GM06990 (cell line): Measurements from ENCODE around the gene CATSPERD.
"Not testable (repeated sequence)": the region's sequence is repeated elsewhere in the genome, so short reads cannot be mapped to it uniquely, and the experiment has no call there.

Experiments used
- DNase-seq: peaks from one replicate; pipeline ENCODE4 v3.0.0-alpha.2; 2011; ENCODE audit not compliant: insufficient read length; ENCODE audit errors: extremely low read depth
- H3K27me3 ChIP-seq: replicated peaks from 2 replicates; pipeline ENCODE4 v1.6.0; 2011; ENCODE audit warnings: low read length; ENCODE audit not compliant: control insufficient read depth, insufficient read depth
- H3K36me3 ChIP-seq: 2 replicates; pipeline ENCODE4 v1.5.1; 2011; ENCODE audit warnings: low read length; ENCODE audit not compliant: control insufficient read depth, insufficient read depth
- H3K4me3 ChIP-seq: replicated peaks from 2 replicates; pipeline ENCODE4 v1.5.1; 2011; ENCODE audit warnings: low read depth, mild to moderate bottlenecking, control low read depth, low read length
- TF ChIP-seq, protein P1 (sequence below): IDR thresholded peaks from 2 replicates; pipeline ENCODE4 v1.5.1; 2011; ENCODE audit warnings: low read length, control low read depth, mild to moderate bottlenecking, inconsistent platforms; ENCODE audit not compliant: insufficient read depth, poor library complexity, severe bottlenecking

Gene CATSPERD

DNA sequence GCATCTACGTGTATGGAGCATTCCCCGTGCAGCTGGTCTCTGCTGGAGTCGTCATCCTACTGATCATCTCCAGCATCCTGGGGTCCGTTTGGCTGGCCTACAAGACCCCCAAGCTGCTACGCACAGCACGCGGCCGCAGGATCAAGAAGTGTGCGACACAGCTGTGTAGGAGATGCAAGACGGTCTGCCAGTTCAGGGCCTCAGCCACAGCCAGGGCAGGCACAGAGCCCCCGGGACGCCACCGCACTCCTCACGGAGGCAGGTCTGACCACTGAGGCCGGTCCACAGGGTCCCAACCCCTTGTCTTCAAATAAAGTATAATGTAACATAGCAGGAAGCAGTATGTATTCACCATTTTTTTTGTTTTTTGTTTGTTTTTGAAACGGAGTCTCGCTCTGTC lies 58.0 kb downstream of the CATSPERD start:
- Histone ChIP-seq H3K4me3 (no peak overlapping the region), H3K27me3 (no peaks in the 10 kb centered on the region; the same call in 1 of the 2 replicates), H3K36me3 (no peaks in the 10 kb centered on the region)
- TF ChIP-seq, protein P1, sequence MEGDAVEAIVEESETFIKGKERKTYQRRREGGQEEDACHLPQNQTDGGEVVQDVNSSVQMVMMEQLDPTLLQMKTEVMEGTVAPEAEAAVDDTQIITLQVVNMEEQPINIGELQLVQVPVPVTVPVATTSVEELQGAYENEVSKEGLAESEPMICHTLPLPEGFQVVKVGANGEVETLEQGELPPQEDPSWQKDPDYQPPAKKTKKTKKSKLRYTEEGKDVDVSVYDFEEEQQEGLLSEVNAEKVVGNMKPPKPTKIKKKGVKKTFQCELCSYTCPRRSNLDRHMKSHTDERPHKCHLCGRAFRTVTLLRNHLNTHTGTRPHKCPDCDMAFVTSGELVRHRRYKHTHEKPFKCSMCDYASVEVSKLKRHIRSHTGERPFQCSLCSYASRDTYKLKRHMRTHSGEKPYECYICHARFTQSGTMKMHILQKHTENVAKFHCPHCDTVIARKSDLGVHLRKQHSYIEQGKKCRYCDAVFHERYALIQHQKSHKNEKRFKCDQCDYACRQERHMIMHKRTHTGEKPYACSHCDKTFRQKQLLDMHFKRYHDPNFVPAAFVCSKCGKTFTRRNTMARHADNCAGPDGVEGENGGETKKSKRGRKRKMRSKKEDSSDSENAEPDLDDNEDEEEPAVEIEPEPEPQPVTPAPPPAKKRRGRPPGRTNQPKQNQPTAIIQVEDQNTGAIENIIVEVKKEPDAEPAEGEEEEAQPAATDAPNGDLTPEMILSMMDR: no peak
- no peak for DNase-seq

- not testable (repeated sequence) for H3K27me3 ChIP-seq, H3K4me3 ChIP-seq, DNase-seq, H3K36me3 ChIP-seq
These were observed 60.5 kb downstream of the CATSPERD start for GRCh38 chr19:5780916-5781315.

DNA sequence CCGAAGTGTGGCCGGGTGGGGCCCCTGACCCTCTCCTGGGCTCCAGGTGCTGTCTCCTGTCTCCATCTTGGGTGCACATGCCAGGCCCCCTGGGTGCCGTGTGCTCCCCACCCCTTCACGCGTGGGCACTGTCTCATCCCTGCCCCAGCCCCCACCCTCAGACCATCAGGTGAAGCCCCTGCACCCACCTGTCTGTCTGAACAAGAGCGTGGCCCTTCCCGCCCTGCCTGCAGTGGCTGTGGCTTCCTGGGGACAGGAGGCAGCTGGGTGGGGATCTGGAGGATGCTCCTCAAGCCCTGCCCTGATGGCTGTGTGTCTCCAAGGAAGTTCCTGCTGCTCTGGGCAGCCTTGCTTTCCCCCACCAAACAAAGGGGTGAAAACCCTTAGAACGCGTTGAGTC lies 61.9 kb downstream of the CATSPERD start:
- Histone ChIP-seq H3K4me3 (no peak overlapping the region), H3K36me3 (peaks cover 20% of the 10 kb centered on the region), H3K27me3 (no peaks in the 10 kb centered on the region)
- DNase-seq: no peak
- TF ChIP-seq, protein P1: no peak

GRCh38 chr19:5782945-5783919 lies 62.8 kb downstream of the CATSPERD start:
- no peaks in the 10 kb centered on the region for H3K27me3 ChIP-seq
- TF ChIP-seq, protein P1: no peak
- H3K4me3 ChIP-seq: no peak overlapping the region
- DNase-seq: no peak
- peaks cover 29% of the 10 kb centered on the region for H3K36me3 ChIP-seq

- TF ChIP-seq, protein P1: no peak
- Histone ChIP-seq H3K27me3 (no peaks in the 10 kb centered on the region), H3K4me3 (no peak within 1 kb of the TSS), H3K36me3 (peaks cover 34% of the 10 kb centered on the region)
- no peak for DNase-seq
These were observed 64.2 kb downstream of the CATSPERD start, which contains the start of gene PRR22 for GRCh38 chr19:5784581-5785147. Gene PRR22, minus strand, starts transcription at chr19:5784746. Its CDS starts 86 bp downstream, at chr19:5784660.

DNA sequence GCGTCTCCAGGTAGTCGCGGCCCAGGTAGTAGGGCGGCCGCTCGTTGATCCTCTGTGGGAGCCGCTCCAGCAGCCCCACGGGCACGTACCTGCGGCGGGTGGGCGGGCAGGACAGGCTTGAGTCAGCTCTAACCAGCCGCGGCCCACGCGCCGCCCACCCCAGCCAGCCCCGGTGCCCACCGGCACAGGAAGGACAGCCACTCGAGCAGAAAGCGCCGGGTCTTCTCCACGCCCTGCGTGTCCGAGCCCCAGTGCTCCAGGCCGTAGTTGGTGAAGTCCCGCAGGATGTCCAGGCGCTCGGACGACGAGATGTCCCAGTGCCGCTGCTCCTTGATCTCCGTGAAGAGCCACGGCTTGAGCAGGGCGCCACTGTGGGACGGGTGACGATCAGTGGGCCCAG lies 65.0 kb downstream of the CATSPERD start:
- no peaks in the 10 kb centered on the region for H3K27me3 ChIP-seq
- no peak for DNase-seq
- TF ChIP-seq, protein P1: no peak
- H3K36me3 ChIP-seq: peaks cover 37% of the 10 kb centered on the region
- no peak overlapping the region for H3K4me3 ChIP-seq
